Mesendoderm (in vitro differentiated cells): Measurements from ENCODE around the gene CCSER1.
A peak's percentile ranks its signal among the peaks of the same experiment; 100 is the strongest.

Source experiments
- DNase-seq: peaks from one replicate; pipeline ENCODE4 v3.0.0; 2013
- H2AK5ac ChIP-seq: 2 replicates; pipeline ENCODE4 v1.6.1; 2013; ENCODE audit warnings: low read length, inconsistent platforms
- H2BK120ac ChIP-seq: 2 replicates; pipeline ENCODE4 v1.6.1; 2013; ENCODE audit warnings: low read depth, mild to moderate bottlenecking, low read length, moderate library complexity, mixed read lengths
- H2BK15ac ChIP-seq: replicated peaks from 2 replicates; pipeline ENCODE4 v1.6.1; 2013; ENCODE audit warnings: low read depth, mild to moderate bottlenecking, moderate library complexity
- H2BK5ac ChIP-seq: 2 replicates; pipeline ENCODE4 v1.6.1; 2013; ENCODE audit warnings: low read length, inconsistent platforms
- H3K18ac ChIP-seq: 2 replicates; pipeline ENCODE4 v1.6.1; 2013; ENCODE audit warnings: mild to moderate bottlenecking, low read length, mixed read lengths
- H3K23ac ChIP-seq: one replicate; pipeline ENCODE4 v1.6.1; 2013; ENCODE audit warnings: low read length
- H3K27ac ChIP-seq: 2 replicates; pipeline ENCODE4 v1.5.1; 2013; ENCODE audit warnings: low read depth, mild to moderate bottlenecking, inconsistent platforms, low read length, moderate library complexity
- H3K27me3 ChIP-seq: 2 replicates; pipeline ENCODE4 v1.6.1; 2013; ENCODE audit warnings: low read length, control low read depth, mild to moderate bottlenecking, inconsistent platforms; ENCODE audit not compliant: insufficient read depth, poor library complexity
- H3K36me3 ChIP-seq: 2 replicates; pipeline ENCODE4 v1.6.1; 2013; ENCODE audit warnings: low read length, inconsistent platforms; ENCODE audit not compliant: control insufficient read depth, insufficient read depth
- H3K4ac ChIP-seq: one replicate; pipeline ENCODE4 v1.6.1; 2013; ENCODE audit warnings: low read depth, mild to moderate bottlenecking, low read length, moderate library complexity
- H3K4me1 ChIP-seq: 2 replicates; pipeline ENCODE4 v1.6.1; 2013; ENCODE audit warnings: low read depth, low read length, inconsistent platforms; ENCODE audit not compliant: control insufficient read depth
- H3K4me2 ChIP-seq: 2 replicates; pipeline ENCODE4 v1.6.1; 2013; ENCODE audit warnings: low read length
- H3K4me3 ChIP-seq: 2 replicates; pipeline ENCODE4 v1.5.1; 2013; ENCODE audit warnings: mild to moderate bottlenecking, low read length
- H3K56ac ChIP-seq: one replicate; pipeline ENCODE4 v1.6.1; 2013; ENCODE audit warnings: low read length
- H3K79me1 ChIP-seq: 2 replicates; pipeline ENCODE4 v1.6.1; 2013; ENCODE audit warnings: low read length, inconsistent platforms
- H3K79me2 ChIP-seq: 2 replicates; pipeline ENCODE4 v1.6.1; 2013; ENCODE audit warnings: mild to moderate bottlenecking, low read length; ENCODE audit not compliant: control insufficient read depth, insufficient read depth
- H3K9ac ChIP-seq: 2 replicates; pipeline ENCODE4 v1.6.1; 2013; ENCODE audit warnings: low read length, inconsistent platforms
- H4K5ac ChIP-seq: one replicate; pipeline ENCODE4 v1.6.1; 2013; ENCODE audit warnings: low read length
- H4K8ac ChIP-seq: one replicate; pipeline ENCODE4 v1.6.1; 2013; ENCODE audit warnings: low read depth, mild to moderate bottlenecking, control low read depth, low read length, moderate library complexity
- WGBS: extraction: QIAGEN DNeasy Blood & Tissue Kit; methylation state at CpG from one replicate; pipeline ENCODE4 v1.1.7; 2013; ENCODE audit warnings: low lambda C conversion rate, missing lambda C conversion rate; ENCODE audit not compliant: insufficient coverage; ENCODE audit errors: extremely low coverage; 5-methylcytosine and 5-hydroxymethylcytosine counted together

Gene CCSER1

GRCh38 chr4:90241008-90241407 is 113.8 kb downstream of the CCSER1 start:
- Histone ChIP-seq H3K27me3 (no peaks in the 10 kb centered on the region), H2AK5ac (no peak overlapping the region), H2BK15ac (no peak overlapping the region), H3K18ac (no peak overlapping the region), H3K4me3 (no peak overlapping the region), H3K9ac (no peak overlapping the region), H3K79me1 (no peaks in the 10 kb centered on the region), H4K8ac (no peak overlapping the region), H2BK5ac (no peak overlapping the region), H3K4ac (no peak overlapping the region), H3K56ac (no peak overlapping the region), H3K36me3 (no peaks in the 10 kb centered on the region), H3K79me2 (no peaks in the 10 kb centered on the region), H3K23ac (no peak overlapping the region), H3K27ac (no peak overlapping the region), H3K4me2 (no peak overlapping the region), H3K4me1 (no peaks in the 10 kb centered on the region), H4K5ac (no peak overlapping the region), H2BK120ac (no peak overlapping the region)
- WGBS, result no CpG with 5 or more reads among the region's 3 CpGs
- DNase-seq, result no peak

- Histone ChIP-seq H3K4me2 (no peak overlapping the region), H4K8ac (no peak overlapping the region), H4K5ac (no peak overlapping the region), H3K79me2 (no peaks in the 10 kb centered on the region), H3K79me1 (no peaks in the 10 kb centered on the region), H2BK5ac (no peak overlapping the region), H3K27ac (no peak overlapping the region), H3K27me3 (no peaks in the 10 kb centered on the region), H2BK120ac (no peak overlapping the region), H3K36me3 (no peaks in the 10 kb centered on the region), H3K4ac (no peak overlapping the region), H3K4me1 (no peaks in the 10 kb centered on the region), H2BK15ac (no peak overlapping the region), H3K4me3 (no peak overlapping the region), H2AK5ac (no peak overlapping the region), H3K23ac (no peak overlapping the region), H3K56ac (no peak overlapping the region), H3K18ac (no peak overlapping the region), H3K9ac (no peak overlapping the region)
- no peak for DNase-seq
- no CpG with 5 or more reads among the region's 1 CpG for whole genome bisulfite sequencing
These were observed 118.6 kb downstream of the CCSER1 start for GRCh38 chr4:90245837-90246236.

- no peaks in the 10 kb centered on the region for H3K79me1 ChIP-seq
- H3K79me2 ChIP-seq, result no peaks in the 10 kb centered on the region
- no peak overlapping the region for H4K5ac ChIP-seq
- H2AK5ac ChIP-seq, result no peak overlapping the region
- no peak overlapping the region for H3K23ac ChIP-seq
- no peak overlapping the region for H3K56ac ChIP-seq
- no peak overlapping the region for H3K9ac ChIP-seq
- no peak overlapping the region for H3K4ac ChIP-seq
- no peak overlapping the region for H4K8ac ChIP-seq
- no peaks in the 10 kb centered on the region for H3K27me3 ChIP-seq
- DNase-seq, result no peak
- H3K4me3 ChIP-seq, result no peak overlapping the region
- no peak overlapping the region for H2BK5ac ChIP-seq
- no peak overlapping the region for H2BK15ac ChIP-seq
- no peak overlapping the region for H3K18ac ChIP-seq
- no peak overlapping the region for H3K27ac ChIP-seq
- H3K36me3 ChIP-seq, result no peaks in the 10 kb centered on the region
- no peak overlapping the region for H3K4me2 ChIP-seq
- H3K4me1 ChIP-seq, result no peaks in the 10 kb centered on the region
- no CpG with 5 or more reads among the region's 3 CpGs for WGBS
- H2BK120ac ChIP-seq, result no peak overlapping the region
These were observed 119.6 kb downstream of the CCSER1 start for GRCh38 chr4:90246816-90247215.

GRCh38 chr4:90254357-90254756 is 127.2 kb downstream of the CCSER1 start:
- no peaks in the 10 kb centered on the region for H3K27me3 ChIP-seq
- no peak overlapping the region for H3K4ac ChIP-seq

GRCh38 chr4:90274175-90274574 is 147.0 kb downstream of the CCSER1 start:
- no CpG with 5 or more reads among the region's 1 CpG for WGBS
- no peaks in the 10 kb centered on the region for H3K79me2 ChIP-seq
- H2BK120ac ChIP-seq, result no peak overlapping the region
- no peak for DNase-seq
- no peak overlapping the region for H3K4ac ChIP-seq
- H4K5ac ChIP-seq, result no peak overlapping the region
- no peak overlapping the region for H3K4me3 ChIP-seq
- H2BK5ac ChIP-seq, result no peak overlapping the region
- H3K56ac ChIP-seq, result no peak overlapping the region
- H3K36me3 ChIP-seq, result no peaks in the 10 kb centered on the region
- no peak overlapping the region for H2AK5ac ChIP-seq
- H3K23ac ChIP-seq, result no peak overlapping the region
- no peaks in the 10 kb centered on the region for H3K27me3 ChIP-seq
- no peaks in the 10 kb centered on the region for H3K4me1 ChIP-seq
- H3K79me1 ChIP-seq, result no peaks in the 10 kb centered on the region
- no peak overlapping the region for H4K8ac ChIP-seq
- no peak overlapping the region for H3K18ac ChIP-seq
- H3K4me2 ChIP-seq, result no peak overlapping the region
- H3K9ac ChIP-seq, result no peak overlapping the region
- no peak overlapping the region for H3K27ac ChIP-seq
- H2BK15ac ChIP-seq, result no peak overlapping the region

More at GRCh38 chr4:90254357-90254756, 127.2 kb downstream of the CCSER1 start:
- Histone ChIP-seq H3K56ac (no peak overlapping the region), H4K8ac (no peak overlapping the region), H2BK5ac (no peak overlapping the region), H2BK120ac (no peak overlapping the region), H3K4me2 (no peak overlapping the region), H3K79me1 (no peaks in the 10 kb centered on the region), H2AK5ac (no peak overlapping the region), H3K4me1 (no peaks in the 10 kb centered on the region), H3K18ac (no peak overlapping the region), H2BK15ac (no peak overlapping the region), H3K79me2 (no peaks in the 10 kb centered on the region), H3K9ac (no peak overlapping the region), H3K27ac (no peak overlapping the region), H3K23ac (no peak overlapping the region), H3K4me3 (no peak overlapping the region), H3K36me3 (no peaks in the 10 kb centered on the region), H4K5ac (no peak overlapping the region)
- WGBS, result no CpG with 5 or more reads among the region's 2 CpGs
- peak; percentile 17 for DNase-seq

GRCh38 chr4:90280954-90281353 is 153.8 kb downstream of the CCSER1 start:
- Histone ChIP-seq H3K56ac (no peak overlapping the region), H2BK15ac (no peak overlapping the region), H3K23ac (no peak overlapping the region), H2BK5ac (no peak overlapping the region), H3K4me1 (no peaks in the 10 kb centered on the region), H2BK120ac (no peak overlapping the region), H3K79me2 (no peaks in the 10 kb centered on the region), H4K5ac (no peak overlapping the region), H2AK5ac (no peak overlapping the region), H3K9ac (no peak overlapping the region), H3K4me2 (no peak overlapping the region), H3K4ac (no peak overlapping the region), H3K27me3 (no peaks in the 10 kb centered on the region), H3K27ac (no peak overlapping the region), H3K36me3 (no peaks in the 10 kb centered on the region), H4K8ac (no peak overlapping the region), H3K18ac (no peak overlapping the region), H3K4me3 (no peak overlapping the region), H3K79me1 (no peaks in the 10 kb centered on the region)
- no peak for DNase-seq
- no CpG with 5 or more reads among the region's 3 CpGs for WGBS
